Embryonic facial prominence (tissue), 1 donor: ENCODE data around the gene ZACN.

Source experiments
- DNase-seq: peaks from one replicate; pipeline ENCODE4 v3.0.0-alpha.2; 2016; ENCODE audit errors: extremely low spot score

The ZACN gene

GRCh38 chr17:76103274-76104139 is 24.5 kb downstream of the ZACN start, which contains the start of gene EXOC7:
Gene EXOC7, minus strand, starts transcription at chr17:76103787. Its CDS starts 95 bp downstream, at chr17:76103692.
- peak; percentile 95 for DNase-seq

DNA sequence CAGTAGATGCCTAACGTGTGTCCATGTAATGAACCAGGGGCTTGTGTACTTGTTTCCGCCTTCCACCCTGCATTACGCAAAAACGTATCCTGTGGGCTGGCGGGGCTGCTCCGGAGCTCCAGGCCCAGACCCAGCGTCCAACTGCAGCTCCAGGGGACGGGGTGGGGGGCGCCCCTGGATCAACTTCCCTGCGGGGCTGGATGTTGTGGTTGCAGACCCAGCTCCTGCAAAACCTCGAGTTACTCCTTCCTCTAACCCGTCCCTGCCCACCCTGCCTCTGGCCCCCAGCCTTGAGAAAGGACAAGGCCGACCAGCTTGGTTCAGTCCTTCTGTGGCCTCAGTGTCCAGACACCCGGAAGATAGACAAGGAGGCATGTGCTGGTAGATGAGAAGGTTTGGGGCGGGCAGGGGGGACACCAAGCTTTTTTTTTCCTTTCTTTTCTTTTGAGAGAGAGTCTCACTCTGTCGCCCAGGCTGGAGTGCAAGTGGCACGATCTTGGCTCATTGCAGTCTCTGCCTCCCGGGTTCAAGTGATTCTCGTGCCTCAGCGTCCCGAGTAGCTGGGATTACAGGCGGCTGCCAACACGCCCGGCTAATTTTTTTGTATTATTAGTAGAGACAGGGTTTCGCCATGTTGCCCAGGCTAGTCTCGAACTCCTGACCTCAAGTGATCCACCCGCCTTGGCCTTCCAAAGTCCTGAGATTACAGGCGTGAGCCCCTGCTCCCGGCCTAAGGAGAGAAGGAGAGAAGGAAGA is 25.3 kb downstream of the ZACN start:
- DNase-seq = no peak

DNA sequence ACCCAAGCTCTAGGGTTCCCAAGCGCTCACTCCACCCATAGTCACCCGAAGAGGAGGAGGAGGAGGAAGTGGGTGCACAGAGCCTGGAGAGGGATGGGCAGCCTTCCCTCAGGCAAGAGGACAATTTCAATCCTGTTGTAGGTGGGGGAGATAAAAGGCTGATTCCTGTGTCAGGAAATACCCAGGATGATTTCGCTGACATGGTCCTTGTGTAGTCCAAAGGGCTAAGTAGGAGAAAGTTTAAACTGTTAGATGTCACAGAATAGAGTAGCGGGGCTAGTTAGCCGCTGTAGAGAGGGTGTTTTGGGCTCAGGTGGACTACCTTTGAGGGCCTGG is 25.9 kb downstream of the ZACN start:
- no peak for DNase-seq

DNA sequence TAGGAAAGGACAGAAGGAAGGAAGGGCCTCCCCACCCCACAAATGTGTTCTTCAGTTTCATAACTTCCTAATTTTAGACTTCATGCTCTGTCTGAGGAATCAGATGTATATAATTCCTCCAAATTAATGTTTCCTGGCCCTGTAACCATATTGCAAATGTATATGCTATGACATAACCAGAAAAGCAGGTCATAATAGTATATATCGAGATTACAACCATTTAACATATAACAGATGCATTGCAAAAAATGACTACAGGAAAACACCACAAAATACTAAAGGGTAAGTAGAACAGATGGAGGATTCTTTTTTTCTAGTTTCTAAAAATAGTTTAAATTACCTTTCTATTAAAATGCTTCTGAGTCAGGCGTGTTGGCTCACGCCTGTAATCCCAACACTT is 27.7 kb downstream of the ZACN start:
- DNase-seq = peak; percentile 52

- no peak for DNase-seq
Observed at GRCh38 chr17:76107509-76107908, 28.5 kb downstream of the ZACN start.

DNA sequence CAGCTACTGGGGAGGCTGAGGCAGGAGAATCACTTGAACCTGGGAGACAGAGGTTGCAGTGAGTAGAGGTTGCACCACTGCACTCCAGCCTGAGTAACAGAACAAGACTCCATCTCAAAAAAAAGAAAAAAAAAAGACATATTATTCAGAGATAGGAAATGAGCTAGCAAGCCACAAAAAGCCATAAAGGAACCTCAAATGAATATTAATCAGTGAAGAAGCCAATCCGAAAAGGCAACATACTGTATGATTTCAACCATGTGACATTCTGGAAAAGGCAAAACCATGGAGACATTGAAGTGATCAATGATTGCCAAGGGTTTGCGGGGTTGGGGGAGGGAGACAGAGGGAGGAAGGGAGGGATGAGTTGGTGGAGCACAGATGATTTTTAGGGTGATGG is 33.0 kb downstream of the ZACN start:
- no peak for DNase-seq

- DNase-seq = no peak
Observed at GRCh38 chr17:76115138-76115754, 36.3 kb downstream of the ZACN start.

DNA sequence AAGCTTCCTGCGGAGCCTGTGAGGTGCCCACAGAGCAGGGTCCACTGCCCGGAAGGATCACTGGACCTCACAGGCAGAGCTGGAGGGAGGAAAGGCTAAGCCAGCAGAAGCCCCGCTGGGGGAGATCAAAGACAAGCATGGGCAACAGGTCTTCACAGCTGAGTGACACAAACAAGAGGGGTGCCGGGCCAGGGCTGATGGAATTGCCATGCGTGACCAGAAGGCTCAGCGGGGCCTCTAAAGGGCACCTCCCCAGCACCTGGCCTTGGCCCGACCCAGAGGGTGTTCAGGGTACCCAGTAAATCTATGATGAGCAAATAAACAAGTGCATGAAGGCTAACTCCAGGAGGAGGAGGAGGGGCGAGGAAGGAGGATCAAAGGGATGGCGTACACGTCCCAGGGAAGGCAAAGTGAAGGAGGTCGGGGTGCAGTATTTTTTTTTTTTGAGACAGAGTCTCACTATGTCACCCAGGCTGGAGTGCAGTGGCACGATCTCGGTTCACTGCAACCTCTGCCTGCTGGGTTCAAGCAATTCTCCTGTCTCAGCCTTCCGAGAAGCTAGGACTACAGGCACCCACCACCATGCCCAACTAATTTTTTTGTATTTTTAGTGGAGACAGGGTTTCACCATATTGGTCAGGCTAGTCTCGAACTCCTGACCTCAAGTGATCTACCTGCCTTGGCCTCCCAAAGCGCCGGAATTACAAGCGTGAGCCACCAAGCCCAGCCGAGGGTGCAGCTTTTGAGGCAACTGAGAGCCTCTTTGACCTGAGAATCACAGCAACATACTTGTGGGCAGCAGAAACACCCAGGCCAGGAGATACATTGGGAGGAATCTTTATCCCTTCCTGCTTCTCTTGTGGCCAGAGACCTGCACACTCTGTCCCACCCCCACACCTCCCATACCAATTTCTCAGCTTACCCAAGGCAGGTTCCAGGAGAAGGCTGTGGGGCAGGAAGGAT is 40.7 kb downstream of the ZACN start:
- no peak for DNase-seq

DNA sequence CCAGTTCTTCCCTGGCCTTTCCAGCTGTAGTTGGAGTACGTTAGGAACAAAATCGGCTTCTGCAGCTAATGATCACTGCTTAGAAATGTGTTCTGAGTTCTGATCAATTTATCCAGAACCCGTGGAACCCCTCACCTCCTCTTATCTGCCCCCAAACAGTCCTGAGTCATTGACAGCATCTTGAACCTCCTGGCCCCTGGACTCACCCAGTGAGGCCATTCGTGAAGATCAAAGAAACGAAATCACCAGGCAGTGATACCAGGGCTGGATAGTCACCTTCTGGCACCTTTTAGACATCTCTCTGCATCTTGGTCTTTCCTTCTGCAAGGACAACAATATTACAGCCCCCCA is 41.7 kb downstream of the ZACN start:
- DNase-seq = no peak

- no peak for DNase-seq
Observed at GRCh38 chr17:76121932-76122430, 43.0 kb downstream of the ZACN start.

- no peak for DNase-seq
Observed at GRCh38 chr17:76122431-76123190, 43.6 kb downstream of the ZACN start.

GRCh38 chr17:76123191-76123499 is 44.2 kb downstream of the ZACN start:
- no peak for DNase-seq

DNA sequence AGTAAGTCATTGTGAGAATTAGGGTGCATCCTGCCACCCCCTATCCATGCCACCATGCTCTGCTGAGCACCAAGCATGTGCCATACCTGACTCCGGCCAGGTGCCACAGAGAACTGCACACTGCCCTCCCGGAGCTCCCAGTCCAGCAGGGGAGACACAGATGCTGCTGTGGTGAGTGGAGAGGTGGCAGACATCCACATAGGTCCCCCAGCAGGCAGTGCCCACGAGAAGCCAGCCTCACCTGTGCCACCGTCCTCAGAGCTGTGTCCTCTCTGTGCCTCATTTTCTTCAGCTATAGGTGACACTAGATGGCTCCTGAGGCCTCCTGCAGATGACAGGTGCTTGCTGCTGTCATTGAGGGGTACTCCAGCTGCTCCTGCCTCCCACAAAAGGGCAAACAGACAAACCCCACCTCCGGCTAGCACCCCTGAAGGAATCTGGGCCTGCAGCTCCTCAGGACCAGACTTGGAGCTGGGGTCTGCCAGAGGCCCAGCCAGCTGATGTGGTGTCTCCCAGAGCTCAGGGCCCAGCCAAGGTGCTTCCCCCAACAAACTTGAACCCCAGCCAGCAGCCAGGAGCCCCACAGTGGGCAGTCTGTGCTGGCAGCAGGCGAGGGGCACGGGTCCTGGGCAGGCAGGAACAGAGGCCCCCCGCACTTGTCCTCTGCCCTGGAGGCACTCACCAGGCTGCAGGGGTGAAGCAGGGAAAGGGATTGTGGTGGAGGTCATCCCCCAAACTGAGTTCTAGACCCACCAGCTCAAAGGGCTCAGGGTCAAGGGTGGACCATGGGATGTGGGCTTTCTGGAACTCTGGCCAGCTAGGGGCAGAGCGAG is 45.0 kb downstream of the ZACN start:
- DNase-seq = no peak

DNA sequence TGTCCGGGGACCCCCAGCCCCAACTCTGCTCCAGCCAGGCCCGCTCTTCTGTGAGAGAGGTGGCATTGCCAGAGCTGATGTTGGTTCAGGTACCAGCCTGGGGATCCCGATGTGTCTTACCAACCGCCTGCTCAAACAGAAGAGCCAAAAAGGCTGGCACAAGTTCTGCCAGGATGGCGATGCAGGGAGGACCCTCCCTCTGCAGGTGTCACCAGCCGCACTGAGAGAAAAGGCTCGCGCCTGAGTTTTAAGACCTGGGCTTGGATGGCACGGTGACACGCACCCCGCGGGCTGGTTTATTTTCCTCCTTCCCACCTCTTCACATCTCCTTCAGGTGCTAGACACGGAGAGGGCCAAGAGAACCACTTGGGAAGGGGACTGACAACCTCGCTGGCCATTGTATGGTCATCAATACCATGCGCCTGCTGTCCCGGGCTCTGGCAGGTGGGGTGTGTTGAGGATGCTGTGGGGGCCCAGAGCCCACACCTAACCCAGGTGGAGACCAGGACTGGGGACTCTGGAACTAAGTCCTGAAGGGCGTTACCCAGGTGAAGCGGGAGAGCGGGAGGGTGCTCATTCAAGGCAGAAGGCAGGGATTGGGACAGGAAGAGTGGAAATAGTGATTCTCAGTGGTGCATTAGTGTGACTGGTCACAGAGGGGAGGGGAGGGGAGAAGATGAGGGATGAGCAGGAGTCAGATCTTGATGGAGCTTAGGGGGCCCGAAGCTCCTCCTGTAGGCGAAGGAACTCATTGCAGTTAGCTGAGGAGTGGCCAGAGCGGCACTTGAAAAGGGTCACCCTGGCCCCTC is 45.8 kb downstream of the ZACN start:
- DNase-seq = no peak

- no peak for DNase-seq
Observed at GRCh38 chr17:76125391-76125675, 46.4 kb downstream of the ZACN start.

DNA sequence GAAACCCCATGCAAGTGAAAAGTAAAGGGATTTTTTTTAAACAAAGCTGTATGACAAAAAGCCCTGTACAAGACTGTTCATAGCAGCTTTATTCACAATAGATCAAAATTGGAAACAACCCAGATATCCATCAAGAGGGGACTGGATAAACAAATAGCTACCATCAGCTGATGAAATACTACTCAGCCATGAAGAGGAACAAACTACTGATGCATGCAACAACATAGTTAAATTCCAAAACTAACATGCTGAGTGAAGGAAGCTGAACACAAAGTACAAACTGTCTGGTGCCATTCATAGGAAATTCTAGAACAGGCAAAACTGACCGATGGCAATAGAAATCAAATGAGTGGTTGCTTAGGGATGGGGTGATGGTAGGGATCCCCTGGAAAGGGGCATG is 46.9 kb downstream of the ZACN start:
- DNase-seq = no peak

DNA sequence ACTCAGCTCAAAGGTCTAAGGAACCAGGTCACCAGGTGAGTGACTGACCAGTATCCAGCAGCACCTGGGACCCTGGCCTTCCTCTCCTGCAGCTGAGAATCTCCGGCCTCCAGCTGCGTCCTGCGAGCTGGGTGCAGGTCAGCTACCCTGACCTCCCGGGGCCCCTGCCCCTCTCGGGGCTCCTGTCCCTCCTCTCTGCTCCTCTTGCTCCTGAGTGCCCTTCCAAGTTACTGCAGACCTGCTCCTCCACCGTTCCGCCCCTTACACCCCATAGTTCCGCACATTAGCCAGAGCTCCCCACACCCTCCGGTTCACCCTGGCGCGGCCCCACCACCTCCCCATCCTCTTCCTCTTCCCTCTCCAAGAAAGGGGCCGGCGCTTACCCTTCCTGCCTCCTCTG is 51.5 kb downstream of the ZACN start:
- DNase-seq = no peak

DNA sequence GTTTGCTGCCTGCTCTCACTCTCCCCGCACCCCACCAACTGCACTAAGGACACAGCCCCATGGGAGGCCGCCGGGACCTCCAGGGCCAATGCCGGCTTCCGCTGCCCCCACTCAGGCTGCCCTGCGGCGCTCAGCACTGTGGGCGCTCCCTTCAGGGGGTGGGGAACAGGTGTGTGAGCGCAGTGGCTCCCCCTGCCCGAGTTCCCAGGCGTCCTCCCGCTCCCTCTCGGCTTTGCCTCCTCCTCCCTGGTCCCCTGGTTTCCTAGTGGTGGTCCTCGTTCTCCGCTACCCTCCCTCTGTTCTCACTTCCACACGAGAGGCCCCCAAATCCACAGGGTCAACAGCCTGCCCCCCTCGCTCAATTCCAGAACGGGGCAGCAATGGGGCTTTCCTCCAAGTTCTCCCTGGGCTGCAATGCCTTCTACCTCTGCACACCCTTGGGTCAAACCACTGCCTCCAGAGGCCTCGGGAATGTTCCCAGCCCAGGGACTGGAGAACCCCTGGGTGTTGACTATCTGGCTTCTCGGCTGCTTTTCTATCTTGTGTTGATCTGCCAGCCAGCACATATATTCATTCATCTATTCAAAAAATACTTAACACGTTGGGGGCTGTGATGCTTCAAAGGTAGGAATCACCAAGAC is 52.2 kb downstream of the ZACN start:
- DNase-seq = no peak
